OCI-LY3 (cell line): ENCODE data around the gene A3GALT2.
A peak's percentile ranks its signal among the peaks of the same experiment; 100 is the strongest.

Experiments
- H2AFZ ChIP-seq: fragments of 200-600, 300-600 bp; shearing (Covaris generic); 2 replicates; pipeline ENCODE4 v1.6.0; 2014; ENCODE audit warnings: antibody characterized with exemption, low read depth, low read length
- H3K27ac ChIP-seq: fragments of 200-600, 300-600 bp; sonication (generic); 2 replicates; pipeline ENCODE4 v1.5.1; 2014; ENCODE audit warnings: mild to moderate bottlenecking, low read length, moderate library complexity, mixed read lengths
- H3K27me3 ChIP-seq: fragments of 200-600, 300-600 bp; sonication (generic); 2 replicates; pipeline ENCODE4 v1.6.1; 2014; ENCODE audit warnings: low read depth, low read length, mixed read lengths
- H3K36me3 ChIP-seq: fragments of 200-600, 300-600 bp; sonication (generic); replicated peaks from 2 replicates; pipeline ENCODE3; 2014; ENCODE audit warnings: low read depth, low read length, mixed read lengths
- H3K4me1 ChIP-seq: fragments of 300-600, 200-600 bp; sonication (generic); 2 replicates; pipeline ENCODE4 v1.6.1; 2014; ENCODE audit warnings: low read length, mixed read lengths
- H3K4me2 ChIP-seq: fragments of 200-600, 300-600 bp; sonication (generic); 2 replicates; pipeline ENCODE4 v1.6.1; 2014; ENCODE audit warnings: low read length, mixed read lengths
- H3K4me3 ChIP-seq: fragments of 300-600, 200-600 bp; sonication (generic); 2 replicates; pipeline ENCODE4 v1.5.1; 2014; ENCODE audit warnings: antibody characterized with exemption, mild to moderate bottlenecking, low read length, moderate library complexity
- H3K79me2 ChIP-seq: fragments of 300-600, 200-600 bp; shearing (Covaris generic); 2 replicates; pipeline ENCODE4 v1.6.1; 2014; ENCODE audit warnings: mild to moderate bottlenecking, low read length, mixed read lengths
- H3K9ac ChIP-seq: fragments of 300-600, 200-600 bp; shearing (Covaris generic); 2 replicates; pipeline ENCODE4 v1.6.0; 2014; ENCODE audit warnings: mild to moderate bottlenecking, low read length, moderate library complexity
- H3K9me3 ChIP-seq: fragments of 200-600, 300-600 bp; shearing (Covaris generic); 2 replicates; pipeline ENCODE4 v1.6.1; 2014; ENCODE audit warnings: low read length, mixed read lengths; ENCODE audit not compliant: insufficient read depth
- H4K20me1 ChIP-seq: fragments of 200-600, 300-600 bp; sonication (generic); 2 replicates; pipeline ENCODE4 v1.6.1; 2016; ENCODE audit warnings: low read length, mixed read lengths; ENCODE audit not compliant: insufficient read depth
- CTCF ChIP-seq: fragments of 200-600, 300-600 bp; sonication (generic); IDR thresholded peaks from 2 replicates; pipeline ENCODE4 v1.5.1; 2014; ENCODE audit warnings: antibody characterized with exemption, low read length, low read depth
- EZH2phosphoT487 ChIP-seq: fragments of 200-600 bp; shearing (Covaris generic); IDR thresholded peaks from 2 replicates; pipeline ENCODE4 v1.6.1; 2018; ENCODE audit warnings: antibody characterized with exemption, mixed run types, low read depth

Gene A3GALT2

GRCh38 chr1:33368431-33368830 lies 47.5 kb upstream of the A3GALT2 start:
- Histone ChIP-seq H3K9ac (no peak overlapping the region), H4K20me1 (no peaks in the 10 kb centered on the region), H3K27ac (no peak overlapping the region), H3K79me2 (no peaks in the 10 kb centered on the region), H3K4me2 (peak overlapping the region; percentile 71; the same call in 1 of the 2 replicates), H3K4me1 (0 out of 2 replicates have a peak, but pooled peaks cover 3% of the 10 kb centered on the region), H3K36me3 (no peaks in the 10 kb centered on the region), H3K27me3 (no peaks in the 10 kb centered on the region; the same call in 1 of the 2 replicates), H3K9me3 (no peaks in the 10 kb centered on the region), H3K4me3 (no peak overlapping the region), H2AFZ (no peak overlapping the region)
- no peak for TF ChIP-seq EZH2phosphoT487
- TF ChIP-seq CTCF: no peak

DNA sequence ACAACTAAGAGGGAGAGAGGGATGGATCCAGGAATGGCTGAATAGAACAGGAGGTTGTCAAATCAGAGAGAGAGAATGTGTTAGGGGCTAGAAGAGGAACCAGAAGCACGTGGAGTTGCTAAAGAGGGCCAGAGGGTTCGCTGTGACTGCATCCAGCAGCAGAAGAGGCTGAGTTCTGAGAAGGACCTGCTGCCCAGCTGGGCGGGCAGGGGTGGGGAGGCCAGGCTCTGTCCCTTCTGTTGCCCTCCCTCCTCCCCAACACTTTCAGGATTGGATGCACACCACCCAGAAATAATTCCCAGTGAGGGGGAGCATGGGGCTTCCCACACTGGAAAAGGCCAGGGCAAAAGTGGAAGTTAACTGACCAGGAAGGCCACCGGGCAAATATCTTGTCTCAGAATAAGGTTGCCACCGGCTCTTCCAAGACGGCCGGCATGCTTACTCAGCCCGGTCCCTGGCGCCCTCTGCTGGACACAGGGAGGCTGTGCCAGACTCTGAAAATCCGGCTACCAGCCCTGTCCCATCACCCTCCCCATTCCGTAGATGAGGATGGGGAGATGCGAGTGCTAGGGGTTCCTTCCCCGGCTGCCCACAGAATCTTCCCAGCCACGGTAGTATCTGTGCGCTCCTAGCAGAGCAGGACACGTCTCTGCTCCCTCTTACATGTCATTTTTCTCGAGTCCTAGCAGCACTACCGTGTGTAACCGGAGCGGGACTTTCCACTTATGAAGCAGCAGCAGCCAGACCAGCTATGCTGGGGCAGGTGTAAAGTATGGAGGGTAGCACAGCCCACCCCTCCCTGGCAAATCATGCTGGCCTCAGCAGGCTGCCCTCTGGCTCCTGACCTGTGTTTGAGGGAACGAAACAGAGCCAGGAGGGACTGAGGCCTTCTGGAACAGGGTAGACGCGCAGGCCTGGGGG lies 46.8 kb upstream of the A3GALT2 start:
- TF ChIP-seq CTCF: peak; percentile 80
- no peak for TF ChIP-seq EZH2phosphoT487
- Histone ChIP-seq H3K9me3 (no peaks in the 10 kb centered on the region), H3K4me2 (peak overlapping the region; percentile 71), H3K79me2 (no peaks in the 10 kb centered on the region), H4K20me1 (no peaks in the 10 kb centered on the region), H2AFZ (peak overlapping the region; percentile 68), H3K9ac (no peak overlapping the region), H3K27ac (no peak overlapping the region), H3K27me3 (no peaks in the 10 kb centered on the region; the same call in 1 of the 2 replicates), H3K4me3 (peak overlapping the region; percentile 67), H3K36me3 (no peaks in the 10 kb centered on the region), H3K4me1 (0 out of 2 replicates have a peak, but pooled peaks cover 3% of the 10 kb centered on the region)

DNA sequence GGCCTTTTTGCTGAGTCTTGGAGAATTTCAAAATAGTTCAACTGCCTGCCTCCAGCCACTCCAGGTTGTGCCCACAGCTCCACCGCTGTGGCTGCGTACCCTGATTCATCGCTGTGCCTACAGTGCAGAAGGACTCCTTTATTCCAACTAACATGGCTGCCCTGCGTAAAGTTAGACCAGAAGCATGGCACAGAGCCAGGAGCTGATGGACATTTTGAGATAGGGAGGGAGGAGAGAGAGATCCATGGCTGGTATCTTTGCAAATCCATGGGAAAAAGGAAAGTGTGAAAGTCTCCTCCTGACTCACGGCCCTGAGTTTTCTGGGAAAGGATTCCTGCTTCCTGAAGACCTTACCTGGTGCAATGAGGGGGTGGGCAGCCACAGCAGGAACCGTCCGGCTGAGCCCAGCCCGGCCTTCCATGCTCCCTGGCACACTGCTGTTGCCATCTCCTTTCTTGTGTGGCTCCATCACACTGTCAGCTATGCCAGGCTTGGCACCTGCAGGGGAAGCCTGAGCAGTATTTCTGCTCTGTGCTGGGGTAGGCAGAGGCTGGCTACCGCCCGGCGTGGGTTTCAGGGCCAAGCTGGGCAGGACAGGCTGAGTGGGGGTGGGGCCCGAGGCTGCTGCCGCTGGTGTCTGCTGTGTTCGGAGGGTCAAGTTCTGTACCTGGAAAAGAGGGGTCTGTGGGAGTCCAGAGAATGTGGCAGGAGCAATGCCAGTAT lies 46.0 kb upstream of the A3GALT2 start:
- Histone ChIP-seq H3K9me3 (no peaks in the 10 kb centered on the region), H3K27me3 (no peaks in the 10 kb centered on the region; the same call in 1 of the 2 replicates), H2AFZ (no peak overlapping the region), H4K20me1 (no peaks in the 10 kb centered on the region), H3K9ac (no peak overlapping the region), H3K27ac (no peak overlapping the region), H3K4me3 (no peak overlapping the region), H3K79me2 (no peaks in the 10 kb centered on the region), H3K4me2 (no peak overlapping the region; the same call in 1 of the 2 replicates), H3K4me1 (0 out of 2 replicates have a peak, but pooled peaks cover 3% of the 10 kb centered on the region), H3K36me3 (no peaks in the 10 kb centered on the region)
- no peak for TF ChIP-seq EZH2phosphoT487
- no peak for TF ChIP-seq CTCF

GRCh38 chr1:33365560-33365997 lies 44.7 kb upstream of the A3GALT2 start:
- H3K4me2 ChIP-seq: no peak overlapping the region
- no peak overlapping the region for H3K4me3 ChIP-seq
- no peaks in the 10 kb centered on the region for H3K9me3 ChIP-seq
- 0 out of 2 replicates have a peak, but pooled peaks cover 3% of the 10 kb centered on the region for H3K4me1 ChIP-seq
- H3K79me2 ChIP-seq: no peaks in the 10 kb centered on the region
- H4K20me1 ChIP-seq: no peaks in the 10 kb centered on the region
- no peak overlapping the region for H3K27ac ChIP-seq
- H2AFZ ChIP-seq: no peak overlapping the region
- H3K9ac ChIP-seq: no peak overlapping the region
- TF ChIP-seq EZH2phosphoT487 (no peak), CTCF (no peak)
- no peaks in the 10 kb centered on the region; the same call in 1 of the 2 replicates for H3K27me3 ChIP-seq
- H3K36me3 ChIP-seq: no peaks in the 10 kb centered on the region
